Spinal cord (tissue), 10 donors: ENCODE data around the gene AGPAT2. TPM values are rescaled to one million over a fixed set of nuclear protein-coding genes. Genes with fewer than 3 reads are reported as not detected.

Experiments
- DNase-seq, 6 donors: peaks; one replicate each; pipeline versions ENCODE4 v3.0.0 to v3.0.0-alpha.2; 2013 to 2015; ENCODE audit warnings: low spot score in 6 of 6, low read depth in 4 of 6
- H3K27ac ChIP-seq: one replicate; pipeline ENCODE4 v1.5.1; 2013; ENCODE audit warnings: low read depth, low read length, control low read depth
- H3K27me3 ChIP-seq: one replicate; pipeline ENCODE4 v1.6.1; 2013; ENCODE audit warnings: low read length; ENCODE audit not compliant: control insufficient read depth, insufficient read depth
- H3K36me3 ChIP-seq: one replicate; pipeline ENCODE4 v1.6.1; 2013; ENCODE audit warnings: low read length; ENCODE audit not compliant: control insufficient read depth, insufficient read depth
- H3K4me1 ChIP-seq: one replicate; pipeline ENCODE4 v1.6.1; 2013; ENCODE audit warnings: low read length; ENCODE audit not compliant: control insufficient read depth, insufficient read depth
- H3K4me3 ChIP-seq: one replicate; pipeline ENCODE4 v1.5.1; 2013; ENCODE audit warnings: low read depth, low read length, control low read depth
- H3K9me3 ChIP-seq: one replicate; pipeline ENCODE4 v1.6.1; 2013; ENCODE audit warnings: low read length; ENCODE audit not compliant: control insufficient read depth, insufficient read depth
- WGBS: methylation state at CpG from one replicate; pipeline ENCODE4 v1.1.5; 2013; ENCODE audit warnings: missing lambda C conversion rate; ENCODE audit not compliant: insufficient coverage; 5-methylcytosine and 5-hydroxymethylcytosine counted together
- polyA plus RNA-seq, 2 donors: library from polyadenylated mRNA; unstranded; fragments of 120-200 nt; gene quantifications; one replicate each; pipeline ENCODE4 v1.2.1, GENCODE V29; 2013; ENCODE audit not compliant: insufficient read length in 2 of 2
- total RNA-seq, 2 donors: library from RNA; depleted of rRNA in 1 of 2; stranded (reverse); fragments of 120-200 nt in 1 of 2; fragments of >200 nt in 1 of 2; gene quantifications; one replicate each; pipeline versions ENCODE4 v1.2.3 to v1.2.4, GENCODE V29; 2013 to 2014
- donor health status: healthy.

Gene AGPAT2
- total and polyA plus RNA-seq, 4 donors = 8.7 to 14.3 (median 10.1) TPM

GRCh38 chr9:136721339-136722092 is 34.3 kb upstream of the AGPAT2 start:
- Histone ChIP-seq H3K4me1 (peaks cover 52% of the 10 kb centered on the region), H3K27me3 (no peaks in the 10 kb centered on the region), H3K27ac (peak overlapping the region; percentile 79), H3K36me3 (peaks cover 100% of the 10 kb centered on the region), H3K4me3 (no peak overlapping the region), H3K9me3 (no peaks in the 10 kb centered on the region)
- 66% methylated on average over 29 of the region's 30 CpGs for WGBS
- no peak for DNase-seq

- H3K4me3 ChIP-seq = no peak overlapping the region
Observed at GRCh38 chr9:136720898-136721338, 33.7 kb upstream of the AGPAT2 start.

GRCh38 chr9:136720251-136720897 is 33.1 kb upstream of the AGPAT2 start:
- peak overlapping the region; percentile 79 for H3K27ac ChIP-seq
- peak in 5 of 6 donors; percentile 71 to 92 (median 81) for DNase-seq
- 12% methylated on average over 12 of the region's 20 CpGs for WGBS
- H3K9me3 ChIP-seq = no peaks in the 10 kb centered on the region
- H3K4me3 ChIP-seq = no peak overlapping the region
- H3K4me1 ChIP-seq = peaks cover 40% of the 10 kb centered on the region
- H3K27me3 ChIP-seq = no peaks in the 10 kb centered on the region
- peaks cover 99% of the 10 kb centered on the region for H3K36me3 ChIP-seq

More at GRCh38 chr9:136720898-136721338, 33.7 kb upstream of the AGPAT2 start:
- Histone ChIP-seq H3K36me3 (peaks cover 100% of the 10 kb centered on the region), H3K27me3 (no peaks in the 10 kb centered on the region), H3K4me1 (peaks cover 46% of the 10 kb centered on the region), H3K27ac (peak overlapping the region; percentile 79), H3K9me3 (no peaks in the 10 kb centered on the region)
- DNase-seq = no peak
- 29% methylated on average over 11 of the region's 11 CpGs for WGBS

- no peak overlapping the region for H3K27ac ChIP-seq
Observed at GRCh38 chr9:136719195-136719880, 32.1 kb upstream of the AGPAT2 start.

GRCh38 chr9:136718345-136719194 is 31.3 kb upstream of the AGPAT2 start:
- peaks cover 55% of the 10 kb centered on the region for H3K4me1 ChIP-seq

More at GRCh38 chr9:136719195-136719880, 32.1 kb upstream of the AGPAT2 start:
- DNase-seq = no peak
- Histone ChIP-seq H3K36me3 (peaks cover 99% of the 10 kb centered on the region), H3K4me1 (peaks cover 47% of the 10 kb centered on the region), H3K27me3 (no peaks in the 10 kb centered on the region), H3K4me3 (no peak overlapping the region), H3K9me3 (no peaks in the 10 kb centered on the region)
- 56% methylated on average over 21 of the region's 24 CpGs for WGBS

GRCh38 chr9:136717399-136717798 is 30.1 kb upstream of the AGPAT2 start:
- H3K36me3 ChIP-seq = peaks cover 88% of the 10 kb centered on the region
- no peak overlapping the region for H3K27ac ChIP-seq
- H3K4me3 ChIP-seq = no peak overlapping the region
- peaks cover 60% of the 10 kb centered on the region for H3K4me1 ChIP-seq
- 81% methylated on average over 8 of the region's 16 CpGs for WGBS
- H3K9me3 ChIP-seq = no peaks in the 10 kb centered on the region
- no peaks in the 10 kb centered on the region for H3K27me3 ChIP-seq
- DNase-seq = no peak

More at GRCh38 chr9:136718345-136719194, 31.3 kb upstream of the AGPAT2 start:
- DNase-seq = no peak
- H3K4me3 ChIP-seq = no peak overlapping the region
- peaks cover 99% of the 10 kb centered on the region for H3K36me3 ChIP-seq
- no peaks in the 10 kb centered on the region for H3K9me3 ChIP-seq
- 83% methylated on average over 18 of the region's 20 CpGs for WGBS
- no peaks in the 10 kb centered on the region for H3K27me3 ChIP-seq
- H3K27ac ChIP-seq = no peak overlapping the region

GRCh38 chr9:136714893-136715274 is 27.6 kb upstream of the AGPAT2 start:
- 59% methylated on average over 8 of the region's 8 CpGs for WGBS
- Histone ChIP-seq H3K27ac (no peak overlapping the region), H3K4me3 (no peak overlapping the region)

GRCh38 chr9:136714096-136714892 is 27.0 kb upstream of the AGPAT2 start:
- peaks cover 37% of the 10 kb centered on the region for H3K4me1 ChIP-seq
- H3K27ac ChIP-seq = no peak overlapping the region
- peaks cover 57% of the 10 kb centered on the region for H3K36me3 ChIP-seq
- H3K27me3 ChIP-seq = no peaks in the 10 kb centered on the region
- H3K9me3 ChIP-seq = no peaks in the 10 kb centered on the region
- DNase-seq = no peak
- H3K4me3 ChIP-seq = peak overlapping the region; percentile 62
- 78% methylated on average over 14 of the region's 17 CpGs for WGBS

More at GRCh38 chr9:136714893-136715274, 27.6 kb upstream of the AGPAT2 start:
- DNase-seq = no peak
- H3K36me3 ChIP-seq = peaks cover 63% of the 10 kb centered on the region
- H3K9me3 ChIP-seq = no peaks in the 10 kb centered on the region
- H3K4me1 ChIP-seq = peaks cover 42% of the 10 kb centered on the region
- no peaks in the 10 kb centered on the region for H3K27me3 ChIP-seq
